Activated B cell treated with CpG ODN at 0.5 μM for 24 hours (primary cell): ENCODE data around the gene FNBP1L. TPM values are rescaled to one million over a fixed set of nuclear protein-coding genes. Genes with fewer than 3 reads are reported as not detected.

Experiments
- ATAC-seq: fragments of 200-7000 bp; cut with Tn5 transposase; one replicate; pipeline ENCODE4 v1.10.0; 2021; ENCODE audit warnings: low read depth, mild to moderate bottlenecking, moderate library complexity
- CTCF ChIA-PET: fragments of 350-600 bp; sonication (Branson Sonifier 250); formaldehyde crosslinking; loops from one replicate; lab custom pipeline; 2021; ENCODE audit warnings: antibody characterized with exemption; lab: Charles Lee
- POLR2A ChIA-PET: fragments of 350-600 bp; sonication (Branson Sonifier 250); formaldehyde crosslinking; loops from one replicate; lab custom pipeline; 2021; ENCODE audit warnings: antibody characterized with exemption; lab: Charles Lee
- DNase-seq: peaks from one replicate; pipeline ENCODE4 v3.0.0; 2022
- H3K27ac Mint-ChIP-seq: one replicate; pipeline ENCODE4 v1.8.0; 2020; ENCODE audit warnings: mixed read lengths
- H3K27me3 Mint-ChIP-seq: one replicate; pipeline ENCODE4 v1.8.0; 2021; ENCODE audit warnings: mixed read lengths
- H3K36me3 Mint-ChIP-seq: one replicate; pipeline ENCODE4 v1.8.0; 2021; ENCODE audit warnings: low read depth, mixed read lengths
- H3K4me1 Mint-ChIP-seq: one replicate; pipeline ENCODE4 v1.8.0; 2021; ENCODE audit warnings: mixed read lengths
- H3K4me3 Mint-ChIP-seq: one replicate; pipeline ENCODE4 v1.8.0; 2020; ENCODE audit warnings: mild to moderate bottlenecking, mixed read lengths
- H3K9me3 Mint-ChIP-seq: one replicate; pipeline ENCODE4 v1.8.0; 2020; ENCODE audit warnings: mixed read lengths
- CTCF ChIP-seq: fragments of 200-600 bp; IDR thresholded peaks from one replicate; pipeline ENCODE4 v1.8.0; 2022; ENCODE audit warnings: antibody characterized with exemption, mild to moderate bottlenecking
- intact Hi-C: fragments of 100-400 bp; cut with micrococcal nuclease; formaldehyde crosslinking; loops from one replicate; pipeline ENCODE4 v1.15.1; 2024
- total RNA-seq: library from RNA; stranded (reverse); gene quantifications from 2 replicates; pipeline ENCODE4 v1.2.3, GENCODE V29; 2022

FNBP1L gene
- total RNA-seq, 1 donor from 2014 or later: 3.3 TPM

GRCh38 chr1:93518516-93518915 is 70.6 kb downstream of the FNBP1L start:
- no peaks in the 10 kb centered on the region for H3K27me3 Mint-ChIP-seq
- no peak for ATAC-seq
- no peaks in the 10 kb centered on the region for H3K9me3 Mint-ChIP-seq
- H3K27ac Mint-ChIP-seq: no peak overlapping the region
- DNase-seq: no peak
- H3K4me1 Mint-ChIP-seq: no peaks in the 10 kb centered on the region
- TF ChIP-seq CTCF: no peak
- no peak overlapping the region for H3K4me3 Mint-ChIP-seq
- ChIA-PET CTCF (no interaction called here), POLR2A (no interaction called here)
- intact Hi-C loops: no loop called here
- peaks cover 2% of the 10 kb centered on the region for H3K36me3 Mint-ChIP-seq

- DNase-seq: no peak
- Mint-ChIP-seq H3K9me3 (no peaks in the 10 kb centered on the region), H3K27ac (no peak overlapping the region), H3K4me3 (no peak overlapping the region), H3K27me3 (no peaks in the 10 kb centered on the region), H3K4me1 (no peaks in the 10 kb centered on the region), H3K36me3 (peaks cover 2% of the 10 kb centered on the region)
- TF ChIP-seq CTCF: no peak
- CTCF ChIA-PET: no interaction called here
- POLR2A ChIA-PET: no interaction called here
- intact Hi-C loops: no loop called here
- no peak for ATAC-seq
These were observed 71.4 kb downstream of the FNBP1L start for GRCh38 chr1:93519199-93519829.

GRCh38 chr1:93521618-93522017 is 73.7 kb downstream of the FNBP1L start:
- no peaks in the 10 kb centered on the region for H3K9me3 Mint-ChIP-seq
- H3K4me1 Mint-ChIP-seq: no peaks in the 10 kb centered on the region
- CTCF ChIA-PET: no interaction called here
- POLR2A ChIA-PET: no interaction called here
- H3K4me3 Mint-ChIP-seq: no peak overlapping the region
- H3K27me3 Mint-ChIP-seq: no peaks in the 10 kb centered on the region
- DNase-seq (no peak), ATAC-seq (no peak)
- H3K36me3 Mint-ChIP-seq: peaks cover 2% of the 10 kb centered on the region
- intact Hi-C loops: no loop called here
- no peak overlapping the region for H3K27ac Mint-ChIP-seq
- no peak for TF ChIP-seq CTCF

- intact Hi-C loops: no loop called here
- ATAC-seq (no peak), DNase-seq (no peak)
- TF ChIP-seq CTCF: no peak
- no peaks in the 10 kb centered on the region for H3K9me3 Mint-ChIP-seq
- H3K27me3 Mint-ChIP-seq: no peaks in the 10 kb centered on the region
- peaks cover 2% of the 10 kb centered on the region for H3K36me3 Mint-ChIP-seq
- ChIA-PET POLR2A (no interaction called here), CTCF (interaction anchor here (0.6 kb wide), 1 partner anchor 37 kb away, joined by 4 read pairs; no protein-coding TSS in a partner anchor)
- no peaks in the 10 kb centered on the region for H3K4me1 Mint-ChIP-seq
- H3K27ac Mint-ChIP-seq: no peak overlapping the region
- H3K4me3 Mint-ChIP-seq: no peak overlapping the region
These were observed 74.8 kb downstream of the FNBP1L start for GRCh38 chr1:93522721-93523120.

GRCh38 chr1:93525431-93525830 is 77.5 kb downstream of the FNBP1L start:
- POLR2A ChIA-PET: no interaction called here
- Mint-ChIP-seq H3K36me3 (peaks cover 2% of the 10 kb centered on the region), H3K9me3 (no peaks in the 10 kb centered on the region), H3K27ac (no peak overlapping the region), H3K4me1 (peaks cover 2% of the 10 kb centered on the region), H3K4me3 (no peak overlapping the region), H3K27me3 (no peaks in the 10 kb centered on the region)
- intact Hi-C loops: no loop called here
- ATAC-seq (no peak), DNase-seq (no peak)
- TF ChIP-seq CTCF: no peak
- CTCF ChIA-PET: no interaction called here
